HCT116 (cell line): ENCODE measurements around the gene SMIM33. TPM values are rescaled to one million over a fixed set of nuclear protein-coding genes. Genes with fewer than 3 reads are reported as not detected.

Experiments used
- ATAC-seq: fragments of 200-7000 bp; cut with Tn5 transposase; 2 replicates; pipeline ENCODE4 v1.9.1; 2020; ENCODE audit warnings: mild to moderate bottlenecking, moderate library complexity
- BruUV-seq: library from RNA; stranded (reverse); fragments of 400-500 nt; replicated peaks from 2 replicates; lab custom pipeline; 2021; lab: Mats Ljungman, UMichigan
- CTCF ChIA-PET: fragments of 300-600 bp; sonication (Branson Sonifier 250); formaldehyde crosslinking; loops from one replicate; lab custom pipeline; 2021; ENCODE audit warnings: antibody characterized with exemption; lab: Charles Lee
- POLR2A ChIA-PET: fragments of 300-600, 350-600 bp; sonication (Branson Sonifier 250); formaldehyde crosslinking; loops from one replicate; lab custom pipeline; 2021; ENCODE audit warnings: antibody characterized with exemption; lab: Charles Lee
- RAD21 ChIA-PET, 2 experiments: fragments of 300-600 bp; sonication (Branson Sonifier 250); formaldehyde crosslinking; loops; one replicate each; lab custom pipeline; 2023; ENCODE audit warnings: low total read pairs in 2 of 2; ENCODE audit not compliant: uncharacterized antibody in 2 of 2, unreplicated experiment in 2 of 2, low non-redundant PET in 1 of 2; lab: Charles Lee
- DNase-seq: peaks from one replicate; pipeline ENCODE4 v3.0.0-alpha.2; 2010; ENCODE audit warnings: low read depth, low spot score
- H2AFZ ChIP-seq: fragments of 200-600 bp; shearing (Covaris generic), sonication (generic); 2 replicates; pipeline ENCODE4 v1.6.1; 2017; ENCODE audit warnings: low read depth, mixed run types, mixed read lengths, antibody characterized with exemption, low read length; ENCODE audit not compliant: poor library complexity, severe bottlenecking
- H3K27ac ChIP-seq: 2 replicates; pipeline ENCODE4 v1.5.1; 2012; ENCODE audit warnings: low read depth, low read length
- H3K27me3 ChIP-seq: fragments of 200-600 bp; sonication (generic); 2 replicates; pipeline ENCODE4 v1.6.1; 2016; ENCODE audit warnings: mixed run types, low read length, mixed read lengths; ENCODE audit not compliant: insufficient read depth
- H3K36me3 ChIP-seq, 2 experiments: fragments of 200-500 bp in 1 of 2; fragments of 200-600 bp in 1 of 2; sonication (Bioruptor generic) in 1 of 2; sonication (generic) in 1 of 2; 2 replicates each; pipeline versions ENCODE4 v1.5.1 to v1.6.1; 2014 to 2016; ENCODE audit warnings: low read length in 2 of 2, inconsistent platforms in 1 of 2, mixed read lengths in 1 of 2, mixed run types in 1 of 2; ENCODE audit not compliant: insufficient read depth in 2 of 2, control insufficient read depth in 1 of 2
- H3K4me1 ChIP-seq, 2 experiments: fragments of 200-600 bp in 1 of 2; sonication (generic) in 1 of 2; 2 replicates each; pipeline versions ENCODE4 v1.5.1 to v1.6.1; 2012 to 2017; ENCODE audit warnings: low read length in 2 of 2, inconsistent platforms in 1 of 2, mild to moderate bottlenecking in 1 of 2, mixed read lengths in 1 of 2, mixed run types in 1 of 2, moderate library complexity in 1 of 2; ENCODE audit not compliant: insufficient read depth in 2 of 2, control insufficient read depth in 1 of 2
- H3K4me2 ChIP-seq: fragments of 200-600 bp; sonication (generic); 2 replicates; pipeline ENCODE4 v1.6.1; 2017; ENCODE audit warnings: mixed run types, low read length, mixed read lengths
- H3K4me3 ChIP-seq, 2 experiments: fragments of 200-600 bp in 1 of 2; sonication (generic) in 1 of 2; replicated peaks in 1 of 2; 2 replicates each; pipeline ENCODE4 v1.5.1; 2011 to 2016; ENCODE audit warnings: low read length in 2 of 2, control low read depth in 1 of 2, low read depth in 1 of 2, mild to moderate bottlenecking in 1 of 2, mixed read lengths in 1 of 2, mixed run types in 1 of 2
- H3K79me2 ChIP-seq: fragments of 200-600 bp; sonication (generic); 2 replicates; pipeline ENCODE4 v1.6.1; 2017; ENCODE audit warnings: mild to moderate bottlenecking, mixed run types, low read length, moderate library complexity, mixed read lengths; ENCODE audit not compliant: insufficient read depth
- H3K9ac ChIP-seq: fragments of 200-600 bp; sonication (generic); 2 replicates; pipeline ENCODE4 v1.6.1; 2016; ENCODE audit warnings: low read length, mixed read lengths
- H3K9me2 ChIP-seq: fragments of 200-600 bp; sonication (generic), shearing (Covaris generic); 2 replicates; pipeline ENCODE4 v1.6.1; 2017; ENCODE audit warnings: mixed run types, mild to moderate bottlenecking, moderate library complexity; ENCODE audit not compliant: insufficient read depth
- H3K9me3 ChIP-seq, 2 experiments: fragments of 200-500 bp in 1 of 2; fragments of 200-600 bp in 1 of 2; sonication (Bioruptor generic) in 1 of 2; sonication (generic) in 1 of 2; 2 replicates each; pipeline ENCODE4 v1.6.1; 2014 to 2017; ENCODE audit warnings: low read length in 2 of 2, mixed read lengths in 2 of 2, inconsistent platforms in 1 of 2, low read depth in 1 of 2, mild to moderate bottlenecking in 1 of 2, mixed run types in 1 of 2, moderate library complexity in 1 of 2; ENCODE audit not compliant: control insufficient read depth in 1 of 2, insufficient read depth in 1 of 2
- H4K20me1 ChIP-seq: fragments of 200-600 bp; sonication (generic), shearing (Covaris generic); 2 replicates; pipeline ENCODE4 v1.6.1; 2017; ENCODE audit warnings: mixed run types, mild to moderate bottlenecking, moderate library complexity; ENCODE audit not compliant: insufficient read depth
- CBX3 ChIP-seq: IDR thresholded peaks from 2 replicates; pipeline ENCODE4 v1.6.1; 2012; ENCODE audit warnings: low read depth
- CEBPB ChIP-seq: IDR thresholded peaks from 2 replicates; pipeline ENCODE4 v1.6.1; 2012; ENCODE audit warnings: low read depth
- EGR1 ChIP-seq: IDR thresholded peaks from 2 replicates; pipeline ENCODE4 v1.6.1; 2012; ENCODE audit warnings: low read depth
- EZH2phosphoT487 ChIP-seq: fragments of 200-600 bp; IDR thresholded peaks from 2 replicates; pipeline ENCODE4 v1.6.1; 2018; ENCODE audit warnings: antibody characterized with exemption, borderline replicate concordance
- FOSL1 ChIP-seq: IDR thresholded peaks from 2 replicates; pipeline ENCODE4 v1.6.1; 2012; ENCODE audit warnings: low read depth
- POLR2AphosphoS5 ChIP-seq: IDR thresholded peaks from 2 replicates; pipeline ENCODE4 v1.6.1; 2011; ENCODE audit warnings: mild to moderate bottlenecking, low read depth, low read length, moderate library complexity
- RAD21 ChIP-seq: IDR thresholded peaks from 2 replicates; pipeline ENCODE4 v1.6.1; 2012; ENCODE audit warnings: low read depth, mild to moderate bottlenecking
- SIN3A ChIP-seq: IDR thresholded peaks from 2 replicates; pipeline ENCODE4 v1.6.1; 2012; ENCODE audit warnings: low read depth
- SP1 ChIP-seq: IDR thresholded peaks from 2 replicates; pipeline ENCODE4 v1.6.1; 2012; ENCODE audit warnings: low read depth
- SRF ChIP-seq: IDR thresholded peaks from 2 replicates; pipeline ENCODE4 v1.6.1; 2012; ENCODE audit warnings: low read depth
- TCF7L2 ChIP-seq: IDR thresholded peaks from 2 replicates; pipeline ENCODE4 v1.7.0; 2011; ENCODE audit warnings: borderline replicate concordance, inconsistent platforms; ENCODE audit not compliant: insufficient read depth, insufficient read length; ENCODE audit errors: extremely low read depth
- YY1 ChIP-seq: IDR thresholded peaks from 2 replicates; pipeline ENCODE4 v1.6.1; 2011; ENCODE audit warnings: low read length, low read depth, moderate library complexity, mild to moderate bottlenecking; ENCODE audit not compliant: insufficient replicate concordance; ENCODE audit errors: extremely low read depth
- ZFX ChIP-seq: fragments of 450-650 bp; IDR thresholded peaks from 2 replicates; pipeline ENCODE4 v1.6.1; 2017
- ZNF274 ChIP-seq: fragments of 200-500 bp; sonication (Bioruptor generic); IDR thresholded peaks from 2 replicates; pipeline ENCODE4 v1.6.1; 2014; ENCODE audit warnings: mild to moderate bottlenecking, low read depth, low read length, inconsistent platforms
- intact Hi-C: fragments of 100-400 bp; cut with micrococcal nuclease; formaldehyde crosslinking; loops from 2 replicates; pipeline ENCODE4 v1.10.0; 2022
- total RNA-seq: library from RNA; stranded (reverse); gene quantifications from one replicate; pipeline ENCODE4 v1.2.1, GENCODE V29; 2021; ENCODE audit not compliant: unreplicated experiment
- TF ChIP-seq, protein P1 (sequence below): IDR thresholded peaks from 2 replicates; pipeline ENCODE4 v1.6.1; 2012
- TF ChIP-seq, protein P2 (sequence below), 3 experiments: fragments of 200-600 bp in 1 of 3; sonication (generic) in 1 of 3; IDR thresholded peaks in 2 of 3; conservative IDR thresholded peaks in 1 of 3; 2 replicates each; pipeline ENCODE4 v1.5.1; 2012 to 2017; ENCODE audit warnings: low read depth in 2 of 3, low read length in 2 of 3, antibody characterized with exemption in 1 of 3, borderline replicate concordance in 1 of 3, control low read depth in 1 of 3, mild to moderate bottlenecking in 1 of 3, mixed read lengths in 1 of 3, mixed run types in 1 of 3, moderate library complexity in 1 of 3; ENCODE audit not compliant: insufficient read depth in 1 of 3
- TF ChIP-seq, protein P3 (sequence below): IDR thresholded peaks from 2 replicates; pipeline ENCODE4 v1.6.1; 2011; ENCODE audit warnings: mild to moderate bottlenecking, low read length, moderate library complexity; ENCODE audit not compliant: insufficient replicate concordance; ENCODE audit errors: extremely low read depth
- TF ChIP-seq, protein P4 (sequence below): IDR thresholded peaks from 2 replicates; pipeline ENCODE4 v1.6.1; 2012; ENCODE audit warnings: low read depth

The SMIM33 gene
- total RNA-seq, 1 experiment from 2014 or later, result not detected

DNA sequence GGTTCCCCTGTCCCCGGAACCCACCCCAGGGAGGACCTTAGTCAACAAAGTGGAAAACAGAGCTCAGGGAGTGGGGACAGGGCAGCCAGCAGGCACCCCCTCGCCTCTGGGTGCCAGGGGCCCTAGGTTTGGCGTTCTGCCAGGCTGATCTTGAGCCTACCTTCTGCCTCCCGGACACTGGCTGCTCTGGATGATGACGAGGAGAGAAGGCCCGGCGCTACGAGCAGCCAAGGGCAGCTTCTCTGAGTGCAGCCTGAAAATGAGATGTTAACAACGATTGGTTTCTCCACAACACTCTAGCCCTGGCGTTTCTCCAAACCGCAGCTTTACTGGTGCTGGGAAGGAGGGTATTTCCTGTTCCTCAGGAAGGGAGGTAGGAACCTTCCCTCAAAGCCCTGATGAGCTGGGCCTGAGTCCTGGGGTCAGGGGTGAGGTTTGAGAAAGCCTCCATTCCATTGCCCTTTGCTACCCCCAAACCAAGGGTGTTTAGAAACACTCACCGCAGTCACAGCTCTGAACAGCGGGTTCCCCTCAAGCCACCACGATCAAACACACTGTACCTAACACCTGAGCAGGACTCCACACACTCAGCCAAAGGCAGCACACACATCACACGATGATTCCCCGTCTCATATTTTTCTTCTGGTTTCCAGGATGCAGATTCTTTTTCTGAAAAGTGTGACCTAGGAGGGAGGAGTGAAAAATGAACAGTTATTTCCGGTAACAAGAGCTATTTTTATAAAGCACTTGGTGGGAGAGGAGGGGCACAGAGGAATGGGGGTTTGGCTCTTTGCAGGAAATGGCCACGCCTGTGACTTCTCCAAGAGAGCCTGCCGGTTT is 11.5 kb downstream of the SMIM33 start, which contains the start of gene STING1:
Gene STING1 (minus strand): TSS at position 709 of the 840 bp plus-strand sequence. CDS start 1,054 bp downstream, outside the sequence.
- 0 out of 4 replicates have a peak, but pooled peaks cover 0 to 2% of the 10 kb centered on the region in 2 experiments for H3K36me3 ChIP-seq
- peak within 1 kb of the TSS; percentile 40 to 54 for H3K4me3 ChIP-seq
- peaks cover 26 to 30% of the 10 kb centered on the region in 2 experiments for H3K4me1 ChIP-seq
- CTCF ChIA-PET, result interaction anchor here (0.6 to 1.8 kb wide), 3 partner anchors 31 to 1454 kb away, joined by 3 to 8 read pairs (median 4); no protein-coding TSS in a partner anchor
- no peaks in the 10 kb centered on the region for H3K79me2 ChIP-seq
- H3K9me2 ChIP-seq, result no peaks in the 10 kb centered on the region
- H3K4me2 ChIP-seq, result peak within 1 kb of the TSS; percentile 68
- H3K9me3 ChIP-seq, result no peaks in the 10 kb centered on the region
- H4K20me1 ChIP-seq, result no peaks in the 10 kb centered on the region
- RAD21 ChIA-PET, result interaction anchor here in 1 of 2 experiments (1.3 kb wide), 1 partner anchor 31 kb away, joined by 3 read pairs; no protein-coding TSS in a partner anchor
- peak; percentile 76 for ATAC-seq
- DNase-seq, result peak; percentile 71
- H3K27ac ChIP-seq, result peak within 1 kb of the TSS; percentile 94
- no peaks in the 10 kb centered on the region for H3K27me3 ChIP-seq
- peak within 1 kb of the TSS; percentile 73 for H2AFZ ChIP-seq
- POLR2A ChIA-PET, result interaction anchor here (0.8 to 1.5 kb wide), 5 partner anchors 8 to 79 kb away, joined by 3 to 7 read pairs (median 3); partner anchors contain the start of genes DNAJC18 and UBE2D2
- TSS peak; percentile 51 for BruUV-seq
- intact Hi-C loops, result no loop called here
- peak within 1 kb of the TSS; percentile 61 for H3K9ac ChIP-seq
- TF ChIP-seq ZNF274, result no peak
- TF ChIP-seq, protein P1, sequence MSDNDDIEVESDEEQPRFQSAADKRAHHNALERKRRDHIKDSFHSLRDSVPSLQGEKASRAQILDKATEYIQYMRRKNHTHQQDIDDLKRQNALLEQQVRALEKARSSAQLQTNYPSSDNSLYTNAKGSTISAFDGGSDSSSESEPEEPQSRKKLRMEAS, result peak; percentile 30; the same call in 1 of the 2 replicates
- no peak for TF ChIP-seq EZH2phosphoT487
- TF ChIP-seq CBX3, result no peak
- TF ChIP-seq, protein P2, sequence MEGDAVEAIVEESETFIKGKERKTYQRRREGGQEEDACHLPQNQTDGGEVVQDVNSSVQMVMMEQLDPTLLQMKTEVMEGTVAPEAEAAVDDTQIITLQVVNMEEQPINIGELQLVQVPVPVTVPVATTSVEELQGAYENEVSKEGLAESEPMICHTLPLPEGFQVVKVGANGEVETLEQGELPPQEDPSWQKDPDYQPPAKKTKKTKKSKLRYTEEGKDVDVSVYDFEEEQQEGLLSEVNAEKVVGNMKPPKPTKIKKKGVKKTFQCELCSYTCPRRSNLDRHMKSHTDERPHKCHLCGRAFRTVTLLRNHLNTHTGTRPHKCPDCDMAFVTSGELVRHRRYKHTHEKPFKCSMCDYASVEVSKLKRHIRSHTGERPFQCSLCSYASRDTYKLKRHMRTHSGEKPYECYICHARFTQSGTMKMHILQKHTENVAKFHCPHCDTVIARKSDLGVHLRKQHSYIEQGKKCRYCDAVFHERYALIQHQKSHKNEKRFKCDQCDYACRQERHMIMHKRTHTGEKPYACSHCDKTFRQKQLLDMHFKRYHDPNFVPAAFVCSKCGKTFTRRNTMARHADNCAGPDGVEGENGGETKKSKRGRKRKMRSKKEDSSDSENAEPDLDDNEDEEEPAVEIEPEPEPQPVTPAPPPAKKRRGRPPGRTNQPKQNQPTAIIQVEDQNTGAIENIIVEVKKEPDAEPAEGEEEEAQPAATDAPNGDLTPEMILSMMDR (IDR thresholded peaks at IDR 0.05 in 2 of 3, conservative IDR thresholded peaks at IDR 0.05 in 1 of 3; ENCODE audit: borderline replicate concordance in 1 of 3, insufficient read depth in 1 of 3, low read depth in 2 of 3, low read length in 2 of 3), result no peak
- no peak for TF ChIP-seq RAD21
- TF ChIP-seq EGR1, result no peak
- peak; percentile 66 for TF ChIP-seq POLR2AphosphoS5
- TF ChIP-seq YY1, result no peak
- TF ChIP-seq, protein P3, sequence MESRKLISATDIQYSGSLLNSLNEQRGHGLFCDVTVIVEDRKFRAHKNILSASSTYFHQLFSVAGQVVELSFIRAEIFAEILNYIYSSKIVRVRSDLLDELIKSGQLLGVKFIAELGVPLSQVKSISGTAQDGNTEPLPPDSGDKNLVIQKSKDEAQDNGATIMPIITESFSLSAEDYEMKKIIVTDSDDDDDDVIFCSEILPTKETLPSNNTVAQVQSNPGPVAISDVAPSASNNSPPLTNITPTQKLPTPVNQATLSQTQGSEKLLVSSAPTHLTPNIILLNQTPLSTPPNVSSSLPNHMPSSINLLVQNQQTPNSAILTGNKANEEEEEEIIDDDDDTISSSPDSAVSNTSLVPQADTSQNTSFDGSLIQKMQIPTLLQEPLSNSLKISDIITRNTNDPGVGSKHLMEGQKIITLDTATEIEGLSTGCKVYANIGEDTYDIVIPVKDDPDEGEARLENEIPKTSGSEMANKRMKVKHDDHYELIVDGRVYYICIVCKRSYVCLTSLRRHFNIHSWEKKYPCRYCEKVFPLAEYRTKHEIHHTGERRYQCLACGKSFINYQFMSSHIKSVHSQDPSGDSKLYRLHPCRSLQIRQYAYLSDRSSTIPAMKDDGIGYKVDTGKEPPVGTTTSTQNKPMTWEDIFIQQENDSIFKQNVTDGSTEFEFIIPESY, result no peak
- no peak for TF ChIP-seq SRF
- no peak for TF ChIP-seq FOSL1
- TF ChIP-seq ZFX, result peak; percentile 54
- TF ChIP-seq, protein P4, sequence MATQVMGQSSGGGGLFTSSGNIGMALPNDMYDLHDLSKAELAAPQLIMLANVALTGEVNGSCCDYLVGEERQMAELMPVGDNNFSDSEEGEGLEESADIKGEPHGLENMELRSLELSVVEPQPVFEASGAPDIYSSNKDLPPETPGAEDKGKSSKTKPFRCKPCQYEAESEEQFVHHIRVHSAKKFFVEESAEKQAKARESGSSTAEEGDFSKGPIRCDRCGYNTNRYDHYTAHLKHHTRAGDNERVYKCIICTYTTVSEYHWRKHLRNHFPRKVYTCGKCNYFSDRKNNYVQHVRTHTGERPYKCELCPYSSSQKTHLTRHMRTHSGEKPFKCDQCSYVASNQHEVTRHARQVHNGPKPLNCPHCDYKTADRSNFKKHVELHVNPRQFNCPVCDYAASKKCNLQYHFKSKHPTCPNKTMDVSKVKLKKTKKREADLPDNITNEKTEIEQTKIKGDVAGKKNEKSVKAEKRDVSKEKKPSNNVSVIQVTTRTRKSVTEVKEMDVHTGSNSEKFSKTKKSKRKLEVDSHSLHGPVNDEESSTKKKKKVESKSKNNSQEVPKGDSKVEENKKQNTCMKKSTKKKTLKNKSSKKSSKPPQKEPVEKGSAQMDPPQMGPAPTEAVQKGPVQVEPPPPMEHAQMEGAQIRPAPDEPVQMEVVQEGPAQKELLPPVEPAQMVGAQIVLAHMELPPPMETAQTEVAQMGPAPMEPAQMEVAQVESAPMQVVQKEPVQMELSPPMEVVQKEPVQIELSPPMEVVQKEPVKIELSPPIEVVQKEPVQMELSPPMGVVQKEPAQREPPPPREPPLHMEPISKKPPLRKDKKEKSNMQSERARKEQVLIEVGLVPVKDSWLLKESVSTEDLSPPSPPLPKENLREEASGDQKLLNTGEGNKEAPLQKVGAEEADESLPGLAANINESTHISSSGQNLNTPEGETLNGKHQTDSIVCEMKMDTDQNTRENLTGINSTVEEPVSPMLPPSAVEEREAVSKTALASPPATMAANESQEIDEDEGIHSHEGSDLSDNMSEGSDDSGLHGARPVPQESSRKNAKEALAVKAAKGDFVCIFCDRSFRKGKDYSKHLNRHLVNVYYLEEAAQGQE, result no peak
- TF ChIP-seq SP1, result peak; percentile 25; the same call in 1 of the 2 replicates
- no peak for TF ChIP-seq SIN3A
- no peak for TF ChIP-seq TCF7L2
- no peak for TF ChIP-seq CEBPB
